Cardiac muscle cell (in vitro differentiated cells and primary cell): ENCODE results near the gene ZMYND10. TPM values are rescaled to one million over a fixed set of nuclear protein-coding genes. Genes with fewer than 3 reads are reported as not detected.

Source experiments
- DNase-seq, 2 donors: peaks; one replicate each; pipeline versions ENCODE4 v3.0.0 to v3.0.0-alpha.2; 2010 to 2017; ENCODE audit warnings: low read depth in 1 of 2, low spot score in 1 of 2
- H3K27ac ChIP-seq: fragments of 200-600 bp; sonication (generic); 2 replicates; pipeline ENCODE4 v1.5.1; 2016
- H3K27me3 ChIP-seq: fragments of 200-600 bp; sonication (generic); 2 replicates; pipeline ENCODE4 v1.6.0; 2016; ENCODE audit warnings: control low read depth
- H3K36me3 ChIP-seq: fragments of 200-600 bp; sonication (generic); 2 replicates; pipeline ENCODE4 v1.5.1; 2016; ENCODE audit warnings: control low read depth
- H3K4me1 ChIP-seq: fragments of 200-600 bp; sonication (generic); 2 replicates; pipeline ENCODE4 v1.8.1; 2017; ENCODE audit warnings: low read depth, mild to moderate bottlenecking, mixed run types
- H3K4me3 ChIP-seq: fragments of 200-600 bp; sonication (generic); 2 replicates; pipeline ENCODE4 v1.5.1; 2016; ENCODE audit warnings: mild to moderate bottlenecking
- H3K9me3 ChIP-seq: fragments of 200-600 bp; sonication (generic); 2 replicates; pipeline ENCODE4 v1.5.1; 2017; ENCODE audit warnings: low read depth, mild to moderate bottlenecking, control low read depth
- polyA plus RNA-seq: library from polyadenylated mRNA; unstranded; fragments of >200 nt; fragmentation: Nextera tagmentation; extraction: Ambion mirVana; gene quantifications from 2 replicates; pipeline ENCODE4 v1.2.1, GENCODE V29; 2016
- total RNA-seq: library from RNA; depleted of rRNA; stranded (reverse); fragments of >200 nt; gene quantifications from 2 replicates; pipeline ENCODE4 v1.2.3, GENCODE V29; 2016
- TF ChIP-seq, protein P1 (sequence below): IDR thresholded peaks from 2 replicates; pipeline ENCODE4 v1.5.1; 2012; ENCODE audit warnings: low read depth, mild to moderate bottlenecking, low read length

Gene ZMYND10
- total and polyA plus RNA-seq, 2 experiments from 2014 or later: 1.8 to 2.8 TPM

DNA sequence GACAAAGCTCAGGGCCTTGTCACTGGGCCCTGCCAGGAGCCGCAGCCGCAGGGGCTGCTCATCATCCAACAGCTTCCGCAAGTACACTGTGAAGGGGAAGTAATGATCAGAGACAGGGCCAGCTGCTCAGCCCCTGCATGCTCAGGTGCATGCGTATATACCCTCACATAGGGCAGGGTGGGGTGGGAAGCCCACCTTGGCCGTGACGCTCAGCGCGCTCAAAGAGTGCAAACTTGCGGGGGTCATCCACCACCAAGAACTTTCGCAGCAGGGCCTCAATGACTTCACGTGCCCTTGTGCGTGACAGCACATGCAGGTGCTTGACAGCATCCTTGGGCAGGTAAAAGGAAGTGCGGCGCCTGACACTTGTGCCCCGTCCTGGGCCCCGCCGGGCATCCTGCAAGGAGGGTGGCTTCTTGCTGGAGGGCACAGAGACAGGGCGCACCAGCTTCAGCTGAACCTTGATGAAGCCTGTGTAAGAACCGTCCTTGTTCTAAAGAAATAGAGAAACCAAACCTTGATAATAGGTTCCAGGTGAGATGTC lies 14.1 kb downstream of the ZMYND10 start:
- H3K4me3 ChIP-seq: no peak overlapping the region

DNA sequence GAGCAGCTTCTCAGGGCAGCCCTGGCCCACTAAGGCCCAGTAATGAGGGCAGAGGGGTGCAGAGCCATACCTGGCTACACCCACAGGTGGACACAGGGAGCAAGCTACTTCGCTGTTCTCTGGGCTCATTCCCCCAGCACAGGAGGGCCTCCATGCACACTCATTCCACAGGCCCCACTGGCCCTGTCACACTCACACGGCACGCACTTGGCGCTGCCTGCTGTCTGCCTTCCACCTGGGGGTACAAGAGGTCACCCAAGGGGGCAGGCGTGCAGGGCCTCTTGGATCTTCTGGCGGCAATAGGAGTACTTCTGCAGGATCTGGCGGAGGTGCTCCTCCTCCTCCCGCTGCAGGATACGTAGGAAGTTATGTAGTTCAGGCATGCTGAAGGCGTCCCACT lies 15.2 kb downstream of the ZMYND10 start:
- Histone ChIP-seq H3K27me3 (no peaks in the 10 kb centered on the region), H3K4me3 (no peak overlapping the region), H3K4me1 (peaks cover 6% of the 10 kb centered on the region), H3K9me3 (no peaks in the 10 kb centered on the region), H3K27ac (no peak overlapping the region), H3K36me3 (peaks cover 31% of the 10 kb centered on the region)
- TF ChIP-seq, protein P1, sequence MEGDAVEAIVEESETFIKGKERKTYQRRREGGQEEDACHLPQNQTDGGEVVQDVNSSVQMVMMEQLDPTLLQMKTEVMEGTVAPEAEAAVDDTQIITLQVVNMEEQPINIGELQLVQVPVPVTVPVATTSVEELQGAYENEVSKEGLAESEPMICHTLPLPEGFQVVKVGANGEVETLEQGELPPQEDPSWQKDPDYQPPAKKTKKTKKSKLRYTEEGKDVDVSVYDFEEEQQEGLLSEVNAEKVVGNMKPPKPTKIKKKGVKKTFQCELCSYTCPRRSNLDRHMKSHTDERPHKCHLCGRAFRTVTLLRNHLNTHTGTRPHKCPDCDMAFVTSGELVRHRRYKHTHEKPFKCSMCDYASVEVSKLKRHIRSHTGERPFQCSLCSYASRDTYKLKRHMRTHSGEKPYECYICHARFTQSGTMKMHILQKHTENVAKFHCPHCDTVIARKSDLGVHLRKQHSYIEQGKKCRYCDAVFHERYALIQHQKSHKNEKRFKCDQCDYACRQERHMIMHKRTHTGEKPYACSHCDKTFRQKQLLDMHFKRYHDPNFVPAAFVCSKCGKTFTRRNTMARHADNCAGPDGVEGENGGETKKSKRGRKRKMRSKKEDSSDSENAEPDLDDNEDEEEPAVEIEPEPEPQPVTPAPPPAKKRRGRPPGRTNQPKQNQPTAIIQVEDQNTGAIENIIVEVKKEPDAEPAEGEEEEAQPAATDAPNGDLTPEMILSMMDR: no peak
- no peak for DNase-seq

More for the DNA sequence above, 14.1 kb downstream of the ZMYND10 start:
- no peak for DNase-seq
- Histone ChIP-seq H3K36me3 (peaks cover 31% of the 10 kb centered on the region), H3K27ac (no peak overlapping the region), H3K4me1 (peaks cover 10% of the 10 kb centered on the region), H3K27me3 (no peaks in the 10 kb centered on the region), H3K9me3 (no peaks in the 10 kb centered on the region)
- TF ChIP-seq, protein P1: no peak

DNA sequence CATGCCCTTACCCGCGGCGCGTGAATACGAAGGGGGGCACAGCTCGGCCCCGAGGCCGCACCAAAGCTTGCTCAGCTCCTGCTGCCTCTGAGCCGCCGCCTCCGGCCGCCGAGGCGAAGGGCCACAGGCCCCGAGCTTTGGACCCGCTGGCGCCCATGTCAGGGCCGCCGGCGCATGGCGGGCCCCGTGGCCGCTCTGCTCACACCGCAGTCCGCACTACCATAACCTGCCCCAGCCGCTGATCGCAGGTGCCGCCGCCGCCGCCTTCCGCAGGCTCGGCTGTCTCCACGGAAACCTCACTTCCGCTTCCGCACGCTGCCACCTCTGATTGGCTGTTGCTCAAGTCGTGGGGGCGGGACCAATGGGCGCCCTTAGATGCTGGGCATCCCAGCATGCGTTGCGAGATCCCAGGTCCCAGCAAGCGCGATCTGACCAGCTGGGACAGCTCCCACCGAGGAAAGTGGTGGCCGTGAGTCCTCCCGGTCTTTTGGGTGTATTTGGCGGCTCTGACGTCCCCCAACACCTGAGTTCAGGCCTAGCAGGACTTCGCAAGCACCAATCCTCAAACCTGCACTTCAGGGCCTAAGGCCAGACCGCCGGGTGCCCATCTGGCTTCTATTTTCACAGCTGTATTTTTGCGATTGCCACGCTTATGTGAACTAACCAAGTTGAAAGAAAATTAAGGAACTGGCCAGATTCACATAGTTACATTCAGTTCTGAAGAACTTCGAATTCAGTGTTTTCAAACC lies 17.4 kb downstream of the ZMYND10 start, which contains the start of gene TUSC2:
TSS of gene TUSC2 (minus strand) at position 281 of the 749 bp plus-strand sequence. CDS start at position 157, 124 bp downstream.
- Histone ChIP-seq H3K36me3 (peaks cover 31% of the 10 kb centered on the region), H3K4me3 (peak within 1 kb of the TSS; percentile 87), H3K9me3 (no peaks in the 10 kb centered on the region), H3K27me3 (no peaks in the 10 kb centered on the region), H3K4me1 (peaks cover 9% of the 10 kb centered on the region), H3K27ac (peak within 1 kb of the TSS; percentile 78)
- TF ChIP-seq, protein P1: no peak
- peak; percentile 97 to 100 for DNase-seq

DNA sequence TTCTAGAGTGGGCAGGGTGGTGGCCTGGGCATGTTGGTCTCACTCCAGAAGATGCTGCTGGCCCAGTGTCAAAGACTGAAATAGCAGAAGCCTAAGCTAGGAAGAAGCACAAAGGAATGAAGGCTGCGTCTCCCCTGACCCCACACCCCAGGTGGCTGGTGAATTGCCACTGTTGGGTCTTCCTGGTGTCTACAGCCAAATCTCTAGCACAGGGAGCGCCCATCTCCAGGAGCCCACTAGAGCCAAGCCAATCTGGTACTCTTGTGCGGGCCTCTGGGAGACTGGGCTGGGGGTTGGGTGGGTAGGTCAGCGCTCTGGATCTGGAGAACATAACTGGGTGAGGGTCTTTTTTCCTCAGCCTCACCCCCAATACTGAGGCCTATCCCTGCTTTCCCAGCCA lies 18.4 kb downstream of the ZMYND10 start:
- H3K4me3 ChIP-seq: peak overlapping the region; percentile 87
- DNase-seq: no peak
- no peak overlapping the region for H3K27ac ChIP-seq
- TF ChIP-seq, protein P1: no peak
- H3K9me3 ChIP-seq: no peaks in the 10 kb centered on the region
- peaks cover 30% of the 10 kb centered on the region for H3K36me3 ChIP-seq
- H3K4me1 ChIP-seq: peaks cover 17% of the 10 kb centered on the region
- H3K27me3 ChIP-seq: no peaks in the 10 kb centered on the region

DNA sequence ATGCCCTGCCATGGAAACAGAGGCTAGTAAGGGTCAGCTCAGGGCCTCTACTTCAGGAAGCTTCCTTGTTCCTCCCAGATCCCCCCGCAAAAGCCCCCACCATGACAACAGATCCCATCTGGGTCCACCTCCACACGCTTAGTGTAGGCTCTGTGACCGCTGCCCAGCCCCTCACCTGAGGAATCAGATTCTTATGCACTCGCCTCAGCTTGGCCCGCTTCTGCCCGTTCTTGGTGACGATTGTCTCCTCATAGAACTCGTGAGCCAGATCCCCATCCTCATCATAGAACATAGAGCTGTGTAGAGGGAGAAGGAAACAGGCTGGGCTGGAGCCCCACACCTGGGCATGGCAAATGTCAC lies 19.4 kb downstream of the ZMYND10 start:
- Histone ChIP-seq H3K9me3 (no peaks in the 10 kb centered on the region), H3K4me3 (no peak overlapping the region), H3K27me3 (no peaks in the 10 kb centered on the region), H3K27ac (no peak overlapping the region), H3K36me3 (peaks cover 20% of the 10 kb centered on the region), H3K4me1 (peaks cover 20% of the 10 kb centered on the region)
- DNase-seq: no peak
- TF ChIP-seq, protein P1: no peak
